OCI-LY3 (cell line): Measurements from ENCODE around the gene JUP.

Source experiments
- H2AFZ ChIP-seq: fragments of 200-600, 300-600 bp; shearing (Covaris generic); 2 replicates; pipeline ENCODE4 v1.6.0; 2014; ENCODE audit warnings: antibody characterized with exemption, low read depth, low read length
- H3K27ac ChIP-seq: fragments of 200-600, 300-600 bp; sonication (generic); 2 replicates; pipeline ENCODE4 v1.5.1; 2014; ENCODE audit warnings: mild to moderate bottlenecking, low read length, moderate library complexity, mixed read lengths
- H3K27me3 ChIP-seq: fragments of 200-600, 300-600 bp; sonication (generic); 2 replicates; pipeline ENCODE4 v1.6.1; 2014; ENCODE audit warnings: low read depth, low read length, mixed read lengths
- H3K36me3 ChIP-seq: fragments of 200-600, 300-600 bp; sonication (generic); replicated peaks from 2 replicates; pipeline ENCODE3; 2014; ENCODE audit warnings: low read depth, low read length, mixed read lengths
- H3K4me1 ChIP-seq: fragments of 300-600, 200-600 bp; sonication (generic); 2 replicates; pipeline ENCODE4 v1.6.1; 2014; ENCODE audit warnings: low read length, mixed read lengths
- H3K4me2 ChIP-seq: fragments of 200-600, 300-600 bp; sonication (generic); 2 replicates; pipeline ENCODE4 v1.6.1; 2014; ENCODE audit warnings: low read length, mixed read lengths
- H3K4me3 ChIP-seq: fragments of 300-600, 200-600 bp; sonication (generic); 2 replicates; pipeline ENCODE4 v1.5.1; 2014; ENCODE audit warnings: antibody characterized with exemption, mild to moderate bottlenecking, low read length, moderate library complexity
- H3K79me2 ChIP-seq: fragments of 300-600, 200-600 bp; shearing (Covaris generic); 2 replicates; pipeline ENCODE4 v1.6.1; 2014; ENCODE audit warnings: mild to moderate bottlenecking, low read length, mixed read lengths
- H3K9ac ChIP-seq: fragments of 300-600, 200-600 bp; shearing (Covaris generic); 2 replicates; pipeline ENCODE4 v1.6.0; 2014; ENCODE audit warnings: mild to moderate bottlenecking, low read length, moderate library complexity
- H3K9me3 ChIP-seq: fragments of 200-600, 300-600 bp; shearing (Covaris generic); 2 replicates; pipeline ENCODE4 v1.6.1; 2014; ENCODE audit warnings: low read length, mixed read lengths; ENCODE audit not compliant: insufficient read depth
- H4K20me1 ChIP-seq: fragments of 200-600, 300-600 bp; sonication (generic); 2 replicates; pipeline ENCODE4 v1.6.1; 2016; ENCODE audit warnings: low read length, mixed read lengths; ENCODE audit not compliant: insufficient read depth
- EZH2phosphoT487 ChIP-seq: fragments of 200-600 bp; shearing (Covaris generic); IDR thresholded peaks from 2 replicates; pipeline ENCODE4 v1.6.1; 2018; ENCODE audit warnings: antibody characterized with exemption, mixed run types, low read depth
- TF ChIP-seq, protein P1 (sequence below): fragments of 200-600, 300-600 bp; sonication (generic); IDR thresholded peaks from 2 replicates; pipeline ENCODE4 v1.5.1; 2014; ENCODE audit warnings: antibody characterized with exemption, low read length, low read depth

The JUP gene

DNA sequence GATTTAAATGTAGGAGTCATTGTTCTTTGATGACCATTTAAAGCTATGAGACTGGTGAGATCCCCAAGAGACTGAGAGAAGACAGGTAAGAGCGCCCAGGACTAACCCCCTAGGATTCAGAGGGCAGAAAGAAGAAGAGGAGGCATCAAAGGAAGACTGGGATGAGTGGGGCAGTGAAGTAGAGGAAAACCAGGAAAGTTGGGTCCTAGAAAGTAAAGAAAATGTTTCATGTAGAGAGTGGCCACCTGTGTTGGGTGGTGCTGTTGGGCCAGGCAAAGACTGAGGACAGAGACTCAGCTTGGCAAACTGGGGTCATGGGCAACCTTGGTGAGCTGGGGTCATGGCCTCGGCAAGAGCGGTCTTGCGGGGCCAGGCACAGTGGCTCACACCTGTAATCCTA lies 50.8 kb downstream of the JUP start:
- H3K4me1 ChIP-seq = peaks cover 7% of the 10 kb centered on the region
- H3K27ac ChIP-seq = no peak overlapping the region
- no peak overlapping the region for H3K4me3 ChIP-seq
- no peak overlapping the region for H2AFZ ChIP-seq
- TF ChIP-seq EZH2phosphoT487 = no peak
- TF ChIP-seq, protein P1, sequence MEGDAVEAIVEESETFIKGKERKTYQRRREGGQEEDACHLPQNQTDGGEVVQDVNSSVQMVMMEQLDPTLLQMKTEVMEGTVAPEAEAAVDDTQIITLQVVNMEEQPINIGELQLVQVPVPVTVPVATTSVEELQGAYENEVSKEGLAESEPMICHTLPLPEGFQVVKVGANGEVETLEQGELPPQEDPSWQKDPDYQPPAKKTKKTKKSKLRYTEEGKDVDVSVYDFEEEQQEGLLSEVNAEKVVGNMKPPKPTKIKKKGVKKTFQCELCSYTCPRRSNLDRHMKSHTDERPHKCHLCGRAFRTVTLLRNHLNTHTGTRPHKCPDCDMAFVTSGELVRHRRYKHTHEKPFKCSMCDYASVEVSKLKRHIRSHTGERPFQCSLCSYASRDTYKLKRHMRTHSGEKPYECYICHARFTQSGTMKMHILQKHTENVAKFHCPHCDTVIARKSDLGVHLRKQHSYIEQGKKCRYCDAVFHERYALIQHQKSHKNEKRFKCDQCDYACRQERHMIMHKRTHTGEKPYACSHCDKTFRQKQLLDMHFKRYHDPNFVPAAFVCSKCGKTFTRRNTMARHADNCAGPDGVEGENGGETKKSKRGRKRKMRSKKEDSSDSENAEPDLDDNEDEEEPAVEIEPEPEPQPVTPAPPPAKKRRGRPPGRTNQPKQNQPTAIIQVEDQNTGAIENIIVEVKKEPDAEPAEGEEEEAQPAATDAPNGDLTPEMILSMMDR = no peak
- no peaks in the 10 kb centered on the region for H3K36me3 ChIP-seq
- H3K9me3 ChIP-seq = no peaks in the 10 kb centered on the region
- H3K4me2 ChIP-seq = no peak overlapping the region
- H3K9ac ChIP-seq = no peak overlapping the region
- H3K27me3 ChIP-seq = peaks cover 17% of the 10 kb centered on the region
- H4K20me1 ChIP-seq = no peaks in the 10 kb centered on the region
- H3K79me2 ChIP-seq = no peaks in the 10 kb centered on the region

DNA sequence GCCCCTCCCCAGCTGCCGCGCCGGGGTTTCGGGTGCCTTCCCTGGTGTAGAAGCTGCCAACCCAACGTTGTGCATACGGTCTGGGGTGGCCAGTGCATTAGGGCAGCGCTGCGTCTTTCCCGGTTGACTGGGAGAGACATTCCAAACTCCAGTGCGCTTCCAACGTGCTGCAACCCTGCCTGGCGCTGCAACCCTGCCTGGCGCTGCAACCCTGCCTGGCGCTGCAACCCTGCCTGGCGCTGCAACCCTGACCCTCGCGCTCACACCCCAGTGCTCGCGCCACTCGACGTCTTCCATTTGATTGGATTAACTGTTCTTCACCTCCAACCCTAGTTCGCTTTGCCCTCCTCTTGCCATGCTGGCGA lies 51.6 kb downstream of the JUP start:
- Histone ChIP-seq H3K4me2 (no peak overlapping the region), H3K4me3 (no peak overlapping the region), H3K27ac (no peak overlapping the region), H2AFZ (no peak overlapping the region), H3K36me3 (no peaks in the 10 kb centered on the region), H3K9me3 (no peaks in the 10 kb centered on the region), H3K9ac (no peak overlapping the region), H3K27me3 (peaks cover 24% of the 10 kb centered on the region), H3K79me2 (no peaks in the 10 kb centered on the region), H3K4me1 (peaks cover 7% of the 10 kb centered on the region), H4K20me1 (no peaks in the 10 kb centered on the region)
- TF ChIP-seq EZH2phosphoT487 = no peak
- TF ChIP-seq, protein P1 = no peak

DNA sequence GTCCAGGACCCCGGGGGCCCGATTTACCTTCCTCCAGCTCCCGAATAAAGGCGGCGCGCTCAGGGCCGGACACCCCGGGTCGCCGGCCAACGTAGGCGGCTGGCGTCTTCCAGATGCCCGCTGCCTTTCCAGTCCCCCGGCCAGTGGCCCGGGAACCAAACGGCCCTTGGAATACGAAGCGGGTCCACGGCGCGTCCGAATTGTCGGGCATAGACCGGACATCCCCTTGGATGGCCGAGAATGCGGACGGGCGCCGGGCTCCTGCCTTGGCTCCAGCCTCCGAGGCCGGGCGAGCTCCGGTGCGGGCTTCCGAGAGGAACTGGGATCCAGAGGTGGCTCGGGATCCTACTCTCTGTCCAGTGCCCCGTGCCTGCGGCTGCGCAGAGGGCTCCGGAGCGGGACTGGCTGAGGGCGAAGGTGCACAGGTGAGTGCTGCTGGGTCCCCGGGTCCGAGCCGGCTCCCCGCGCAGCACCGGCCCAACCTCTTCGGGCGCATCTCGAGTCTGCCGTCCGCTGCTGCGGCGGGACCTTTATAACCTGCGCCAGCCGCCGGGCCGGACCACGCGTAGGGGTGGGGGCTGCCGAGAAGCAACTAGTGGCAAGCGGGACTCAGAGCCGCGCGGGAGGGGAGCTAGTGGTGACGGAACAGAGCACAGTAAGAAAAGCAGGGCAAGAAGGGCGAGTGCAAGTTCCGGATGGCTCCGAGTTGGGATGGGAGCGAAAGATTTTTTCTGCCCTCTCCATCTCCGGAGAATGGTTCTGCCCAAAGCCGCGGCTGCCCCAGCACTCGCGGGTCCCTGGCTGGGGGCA lies 52.2 kb downstream of the JUP start, which contains the start of gene HAP1:
TSS of gene HAP1 (minus strand) at position 505 of the 810 bp plus-strand sequence. CDS start at position 496, 9 bp downstream.
- Histone ChIP-seq H3K79me2 (no peaks in the 10 kb centered on the region), H3K4me3 (no peak within 1 kb of the TSS), H4K20me1 (no peaks in the 10 kb centered on the region), H2AFZ (no peak within 1 kb of the TSS), H3K4me1 (peaks cover 7% of the 10 kb centered on the region), H3K36me3 (no peaks in the 10 kb centered on the region), H3K9me3 (no peaks in the 10 kb centered on the region), H3K9ac (no peak within 1 kb of the TSS), H3K27me3 (peaks cover 24% of the 10 kb centered on the region), H3K27ac (no peak within 1 kb of the TSS), H3K4me2 (no peak within 1 kb of the TSS)
- TF ChIP-seq, protein P1 = no peak
- TF ChIP-seq EZH2phosphoT487 = no peak

DNA sequence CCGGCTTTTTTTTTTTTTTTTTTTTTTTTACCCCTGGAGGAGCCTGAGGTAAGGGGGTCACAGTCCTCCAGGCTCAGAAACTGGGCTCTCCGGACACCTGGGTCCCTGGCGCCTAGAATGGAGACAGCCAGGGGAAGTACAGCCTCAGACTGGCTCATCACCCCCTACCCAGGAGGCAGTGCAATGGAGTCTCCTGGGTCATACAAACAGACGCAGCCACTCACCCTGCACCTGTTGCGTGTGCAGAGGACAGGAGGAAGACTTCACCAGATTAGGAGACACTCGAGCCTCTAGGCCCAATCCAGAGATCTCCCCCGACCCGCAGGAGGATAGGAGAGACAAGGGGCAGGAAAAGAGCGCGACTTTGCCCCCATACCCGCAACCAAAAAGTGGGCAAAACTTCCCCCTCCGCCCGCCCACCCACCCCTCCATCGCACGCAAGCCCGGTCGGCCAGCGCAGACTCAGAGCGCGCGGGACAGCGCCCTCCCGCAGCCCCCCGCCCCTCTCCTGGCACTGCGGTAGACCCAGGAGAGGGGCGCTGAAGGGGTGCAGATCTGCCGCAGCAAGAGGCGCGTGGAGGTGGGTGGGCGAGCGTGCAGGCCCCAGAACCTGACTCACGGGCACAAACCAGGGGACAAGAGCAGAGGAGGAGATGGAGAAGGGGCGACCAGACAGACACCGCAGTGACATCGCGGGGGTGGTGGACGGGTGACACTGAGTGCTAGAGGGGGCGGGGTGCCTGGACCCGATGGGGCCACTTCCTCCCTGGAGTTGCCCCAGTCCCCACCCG lies 53.0 kb downstream of the JUP start:
- no peaks in the 10 kb centered on the region for H3K79me2 ChIP-seq
- H3K4me1 ChIP-seq = peaks cover 5% of the 10 kb centered on the region
- H3K9ac ChIP-seq = no peak overlapping the region
- H3K27ac ChIP-seq = no peak overlapping the region
- H2AFZ ChIP-seq = no peak overlapping the region
- H3K36me3 ChIP-seq = no peaks in the 10 kb centered on the region
- peaks cover 24% of the 10 kb centered on the region for H3K27me3 ChIP-seq
- H3K4me3 ChIP-seq = no peak overlapping the region
- H4K20me1 ChIP-seq = no peaks in the 10 kb centered on the region
- no peaks in the 10 kb centered on the region for H3K9me3 ChIP-seq
- TF ChIP-seq EZH2phosphoT487 = no peak
- TF ChIP-seq, protein P1 = no peak
- H3K4me2 ChIP-seq = no peak overlapping the region
